HAP-1 (cell line): Measurements from ENCODE around the gene ENO4.

ENCODE experiments used
- DNase-seq, 2 experiments: peaks; one replicate each; pipeline ENCODE4 v3.0.0-alpha.2; 2016 to 2020; ENCODE audit warnings: low spot score in 2 of 2
- H3K27me3 ChIP-seq: fragments of 250-450 bp; sonication (Bioruptor Pico); 2 replicates; pipeline ENCODE4 v1.5.1; 2020; ENCODE audit warnings: low read depth, mild to moderate bottlenecking, moderate library complexity
- H3K36me3 ChIP-seq: fragments of 250-450 bp; sonication (Bioruptor Pico); replicated peaks from 2 replicates; pipeline ENCODE4 v1.5.1; 2020; ENCODE audit warnings: mild to moderate bottlenecking
- H3K4me1 ChIP-seq: fragments of 250-450 bp; sonication (Bioruptor Pico); 2 replicates; pipeline ENCODE4 v1.5.1; 2020; ENCODE audit warnings: mild to moderate bottlenecking
- H3K4me3 ChIP-seq: fragments of 250-450 bp; sonication (Bioruptor Pico); 2 replicates; pipeline ENCODE4 v1.5.1; 2020; ENCODE audit warnings: mild to moderate bottlenecking, moderate library complexity
- H3K9me3 ChIP-seq: fragments of 250-450 bp; sonication (Bioruptor Pico); 2 replicates; pipeline ENCODE4 v1.5.1; 2020; ENCODE audit warnings: mild to moderate bottlenecking, moderate library complexity
- in situ Hi-C: fragments of 300-500 bp; cut with MboI; formaldehyde crosslinking; loops from 3 replicates; pipeline ENCODE4 v1.14.3; 2020; ENCODE audit warnings: low sequenced_read_pairs, inconsistent platforms, mixed read lengths

ENO4 gene

DNA sequence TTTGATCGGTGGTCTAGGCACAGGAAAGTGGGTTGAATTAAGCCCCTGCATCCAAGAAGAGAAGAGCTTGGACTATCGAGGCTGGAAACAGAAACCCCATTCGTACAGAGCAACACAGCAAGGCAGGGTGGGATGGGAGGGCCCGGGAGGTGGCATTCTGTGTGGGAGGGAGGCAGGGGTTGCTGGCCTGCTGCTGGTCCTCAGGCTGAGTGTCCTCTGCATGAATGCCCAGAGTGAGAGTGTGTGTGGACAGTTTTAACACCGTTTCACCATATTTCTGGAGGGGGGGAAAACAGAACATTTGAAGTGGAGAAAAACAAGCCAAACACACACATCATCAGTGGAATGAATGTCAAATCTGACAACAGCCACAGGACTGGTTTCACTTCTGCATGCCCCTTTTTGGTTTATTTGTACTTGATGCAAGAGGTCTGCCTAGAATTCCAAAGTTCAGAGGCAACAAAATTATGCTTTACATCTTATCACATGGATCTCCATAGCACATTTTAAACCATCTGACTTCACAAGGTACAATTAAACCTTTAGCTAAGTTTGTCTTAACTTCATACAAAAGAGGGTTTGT, 11.1 kb upstream of the ENO4 start:
- Histone ChIP-seq H3K9me3 (no peaks in the 10 kb centered on the region), H3K4me3 (no peak overlapping the region), H3K4me1 (peaks cover 5% of the 10 kb centered on the region; the same call in 1 of the 2 replicates), H3K36me3 (no peaks in the 10 kb centered on the region), H3K27me3 (no peaks in the 10 kb centered on the region)
- in situ Hi-C loops: no loop called here
- no peak for DNase-seq

DNA sequence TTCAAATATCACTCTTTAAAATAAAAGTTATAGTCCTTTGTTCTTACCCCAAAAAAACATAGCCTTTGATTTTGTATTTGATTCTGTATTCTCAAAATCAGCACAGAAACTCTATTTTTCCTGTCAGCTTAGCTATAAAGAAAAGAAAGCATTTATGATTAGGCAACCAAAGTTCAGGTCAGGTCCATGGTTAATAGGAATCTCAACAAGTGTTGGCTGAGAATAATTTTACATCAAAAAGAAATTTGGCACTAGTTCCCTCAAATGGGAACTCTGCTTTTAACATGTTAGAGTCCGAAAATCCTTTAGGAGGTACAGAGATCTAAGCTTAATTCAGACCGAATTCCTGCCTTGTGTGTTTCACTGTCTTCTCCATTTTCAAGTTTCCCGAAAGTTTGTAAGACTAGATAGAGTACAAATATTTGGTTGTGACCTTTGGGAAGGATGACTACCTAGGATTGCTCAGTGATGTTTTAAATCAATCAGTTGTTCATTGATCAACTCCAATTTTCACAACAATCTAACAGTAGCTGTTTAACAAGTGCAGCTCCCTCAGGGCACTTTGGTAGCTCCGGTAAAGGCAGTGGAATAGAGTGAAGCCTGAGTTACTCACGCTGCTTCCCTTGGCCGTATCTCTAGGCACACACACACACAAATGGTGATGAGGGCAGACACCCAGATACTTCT, 8.8 kb upstream of the ENO4 start:
- peaks cover 5% of the 10 kb centered on the region; the same call in 1 of the 2 replicates for H3K4me1 ChIP-seq
- H3K36me3 ChIP-seq: no peaks in the 10 kb centered on the region
- no peaks in the 10 kb centered on the region for H3K27me3 ChIP-seq
- H3K9me3 ChIP-seq: no peaks in the 10 kb centered on the region
- no peak overlapping the region for H3K4me3 ChIP-seq
- DNase-seq: no peak
- in situ Hi-C loops: no loop called here

DNA sequence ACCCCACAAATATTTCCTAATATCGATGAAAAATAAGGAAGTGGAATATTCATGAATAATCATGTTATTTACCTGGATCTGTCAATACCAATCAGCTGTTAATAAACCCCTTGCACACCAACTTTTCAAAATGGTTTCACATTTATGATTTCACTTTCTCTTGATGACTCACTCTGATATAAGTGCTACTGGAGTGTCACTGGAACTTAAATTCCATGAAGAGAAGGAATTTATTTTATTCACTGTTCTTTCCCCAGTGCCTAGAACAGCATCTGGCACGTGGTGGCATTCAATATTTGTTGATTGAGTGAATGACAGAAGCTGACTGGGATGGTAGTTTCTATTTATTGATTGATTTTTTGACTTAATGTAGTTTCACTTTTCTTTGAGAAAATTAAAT, 3.5 kb upstream of the ENO4 start:
- in situ Hi-C loops: no loop called here
- no peaks in the 10 kb centered on the region for H3K4me1 ChIP-seq
- H3K27me3 ChIP-seq: no peaks in the 10 kb centered on the region
- no peak for DNase-seq
- no peaks in the 10 kb centered on the region for H3K36me3 ChIP-seq
- H3K4me3 ChIP-seq: no peak overlapping the region
- peaks cover 4% of the 10 kb centered on the region; the same call in 1 of the 2 replicates for H3K9me3 ChIP-seq

DNA sequence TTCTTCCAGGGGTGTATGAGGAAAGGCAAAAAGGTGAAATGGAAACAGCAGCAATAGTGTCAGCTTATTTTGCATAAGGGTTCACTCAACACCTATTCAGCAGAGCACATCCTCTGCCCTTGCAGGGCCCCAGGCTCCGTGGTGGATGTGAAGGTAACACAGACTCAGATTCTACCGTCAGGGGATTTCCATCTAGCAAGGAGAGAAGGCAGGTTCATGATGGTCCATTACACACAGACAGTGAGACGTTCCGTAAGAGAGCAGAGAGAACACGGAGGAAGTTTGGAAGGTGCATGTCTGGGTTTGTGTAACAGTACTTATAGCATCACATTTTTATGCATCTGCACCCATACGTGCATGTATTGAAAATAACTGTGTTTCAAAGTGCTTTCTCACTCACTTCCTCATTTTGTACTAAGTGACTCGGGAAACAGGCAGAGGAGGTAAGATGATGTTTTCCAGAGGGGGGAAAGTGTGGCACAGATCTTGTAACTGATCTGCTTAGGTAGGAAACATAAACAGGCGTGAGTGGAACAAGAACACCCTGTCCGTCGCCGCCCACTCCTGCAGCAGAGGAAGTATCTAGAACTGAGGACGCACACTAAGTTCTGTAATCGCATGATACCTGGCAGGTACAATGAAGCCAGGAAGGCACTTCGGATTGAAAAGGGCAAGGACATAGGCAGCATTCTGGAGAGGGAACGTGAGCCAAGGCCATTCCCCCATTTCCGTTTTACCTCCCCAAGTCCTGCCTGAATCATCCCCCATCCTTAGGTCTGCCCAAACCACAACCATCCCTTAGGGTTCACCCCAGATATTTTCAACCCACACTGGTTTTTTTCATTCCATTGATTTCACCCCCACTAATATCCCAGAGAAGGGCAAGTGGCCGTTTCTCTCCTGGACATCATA, 1.0 kb upstream of the ENO4 start:
- in situ Hi-C loops: no loop called here
- H3K4me1 ChIP-seq: no peaks in the 10 kb centered on the region
- DNase-seq: no peak
- no peaks in the 10 kb centered on the region for H3K36me3 ChIP-seq
- H3K4me3 ChIP-seq: no peak overlapping the region
- peaks cover 4% of the 10 kb centered on the region; the same call in 1 of the 2 replicates for H3K9me3 ChIP-seq
- no peaks in the 10 kb centered on the region for H3K27me3 ChIP-seq

DNA sequence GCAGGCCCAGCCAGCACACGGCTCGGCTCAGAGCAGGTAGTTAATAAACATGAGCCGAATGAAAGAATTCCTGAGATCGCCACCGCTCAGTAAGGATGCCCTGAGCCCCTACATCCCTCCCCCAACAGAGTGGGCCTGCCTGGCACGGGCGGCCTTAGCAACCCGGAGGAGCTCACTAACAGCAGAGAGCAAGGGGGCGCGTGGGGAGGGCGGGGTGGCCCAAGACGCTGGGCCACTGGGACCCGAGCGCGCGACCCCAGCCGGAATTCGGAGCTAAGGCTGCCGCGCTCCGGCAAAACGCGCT, 403 bp upstream of the ENO4 start:
- Histone ChIP-seq H3K27me3 (no peaks in the 10 kb centered on the region), H3K36me3 (no peaks in the 10 kb centered on the region), H3K4me3 (no peak overlapping the region), H3K9me3 (peaks cover 4% of the 10 kb centered on the region; the same call in 1 of the 2 replicates), H3K4me1 (no peaks in the 10 kb centered on the region)
- no peak for DNase-seq
- in situ Hi-C loops: no loop called here

DNA sequence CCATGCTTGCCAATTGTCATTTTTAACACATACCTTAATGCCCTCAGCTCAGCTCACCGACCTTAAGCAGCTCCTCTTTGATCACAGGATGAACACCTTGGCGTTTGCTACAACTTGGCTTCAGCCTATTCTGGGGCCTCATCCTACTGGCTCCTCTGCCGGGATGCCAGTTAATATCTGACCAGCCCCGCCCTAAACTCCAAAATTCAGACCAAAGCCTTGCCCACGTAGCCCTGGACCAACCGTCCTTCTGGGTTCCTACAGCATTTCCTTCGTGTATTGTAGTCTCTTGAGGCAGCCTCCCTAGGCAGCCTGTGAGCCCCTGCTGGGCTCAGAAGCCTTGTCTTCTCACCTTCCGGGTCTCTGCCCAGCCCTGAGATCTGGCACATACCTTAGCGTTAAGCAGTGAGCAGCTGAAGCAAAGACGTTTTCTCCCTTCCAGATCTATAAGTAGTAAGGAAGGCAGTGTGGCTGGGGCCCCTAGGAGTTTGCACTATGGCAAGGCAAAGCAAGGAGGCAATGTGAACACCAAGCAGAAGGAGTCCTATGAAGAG, 836 bp downstream of the ENO4 start:
- in situ Hi-C loops: no loop called here
- no peaks in the 10 kb centered on the region for H3K4me1 ChIP-seq
- no peaks in the 10 kb centered on the region for H3K27me3 ChIP-seq
- no peaks in the 10 kb centered on the region for H3K36me3 ChIP-seq
- peaks cover 4% of the 10 kb centered on the region; the same call in 1 of the 2 replicates for H3K9me3 ChIP-seq
- no peak for DNase-seq
- no peak overlapping the region for H3K4me3 ChIP-seq

DNA sequence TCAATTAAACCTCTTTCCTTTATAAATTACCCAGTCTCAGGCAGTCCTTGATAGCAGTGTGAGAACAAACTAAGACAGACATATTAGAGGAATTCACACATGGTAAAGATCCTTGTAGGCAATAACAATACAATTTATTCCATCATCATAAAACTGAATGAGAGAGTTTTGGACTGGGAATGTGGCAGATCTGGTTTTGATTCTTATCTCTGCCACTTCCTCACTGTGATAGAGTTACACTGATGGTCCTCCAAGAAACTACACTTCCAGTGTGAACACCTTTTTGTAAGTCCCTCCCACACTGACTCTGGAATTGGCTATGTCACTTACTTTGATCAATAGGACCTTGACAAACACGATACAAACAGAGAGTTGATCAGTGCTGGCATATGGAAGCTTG, 2.9 kb downstream of the ENO4 start:
- no peak for DNase-seq
- H3K36me3 ChIP-seq: no peaks in the 10 kb centered on the region

DNA sequence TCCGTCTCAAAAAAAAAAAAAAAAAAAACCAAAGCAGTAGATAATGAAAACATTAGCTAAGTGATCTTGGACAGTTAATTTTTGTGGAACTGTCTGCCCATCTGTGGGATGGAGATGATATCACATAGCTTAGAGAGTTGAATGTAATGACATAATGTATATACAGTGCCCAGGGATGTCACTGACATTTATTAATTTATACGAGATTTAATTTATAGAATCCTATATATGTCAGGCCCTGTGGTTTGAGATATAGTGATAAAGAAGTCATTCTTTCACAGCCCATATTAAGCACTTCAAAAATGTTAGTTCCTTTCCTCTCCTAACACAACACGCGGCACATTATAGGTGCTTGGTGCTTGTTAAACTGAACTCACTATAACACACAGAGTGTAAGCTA, 4.0 kb downstream of the ENO4 start:
- Histone ChIP-seq H3K36me3 (no peaks in the 10 kb centered on the region), H3K4me1 (no peaks in the 10 kb centered on the region), H3K4me3 (no peak overlapping the region), H3K9me3 (peaks cover 4% of the 10 kb centered on the region; the same call in 1 of the 2 replicates), H3K27me3 (no peaks in the 10 kb centered on the region)
- in situ Hi-C loops: no loop called here
- no peak for DNase-seq

More for the DNA sequence above, 2.9 kb downstream of the ENO4 start:
- in situ Hi-C loops: no loop called here
- H3K4me1 ChIP-seq: no peaks in the 10 kb centered on the region
- H3K27me3 ChIP-seq: no peaks in the 10 kb centered on the region
- no peak overlapping the region for H3K4me3 ChIP-seq
- peaks cover 4% of the 10 kb centered on the region; the same call in 1 of the 2 replicates for H3K9me3 ChIP-seq

DNA sequence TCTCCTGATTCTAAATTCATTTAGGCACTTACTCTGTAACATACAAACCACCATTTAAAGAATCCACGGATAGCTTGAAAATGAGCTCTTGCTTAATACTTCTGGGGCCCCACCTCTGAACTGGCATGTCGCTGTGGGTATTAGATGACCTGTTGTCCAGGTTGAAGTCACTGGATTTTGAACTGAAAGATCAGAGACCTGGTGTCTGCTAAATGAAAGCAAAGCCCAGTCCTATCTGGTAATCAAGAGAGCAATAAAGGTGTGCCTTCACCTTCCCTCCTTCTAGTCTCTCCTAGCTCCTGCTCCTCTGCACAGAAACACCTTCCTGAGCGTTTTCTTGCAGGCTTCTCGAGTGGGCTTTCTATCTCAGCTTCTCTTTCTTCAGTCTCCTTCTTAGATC, 4.4 kb downstream of the ENO4 start:
- Histone ChIP-seq H3K36me3 (no peaks in the 10 kb centered on the region), H3K4me1 (no peaks in the 10 kb centered on the region), H3K9me3 (peaks cover 4% of the 10 kb centered on the region; the same call in 1 of the 2 replicates), H3K27me3 (no peaks in the 10 kb centered on the region), H3K4me3 (no peak overlapping the region)
- in situ Hi-C loops: no loop called here
- DNase-seq: no peak

DNA sequence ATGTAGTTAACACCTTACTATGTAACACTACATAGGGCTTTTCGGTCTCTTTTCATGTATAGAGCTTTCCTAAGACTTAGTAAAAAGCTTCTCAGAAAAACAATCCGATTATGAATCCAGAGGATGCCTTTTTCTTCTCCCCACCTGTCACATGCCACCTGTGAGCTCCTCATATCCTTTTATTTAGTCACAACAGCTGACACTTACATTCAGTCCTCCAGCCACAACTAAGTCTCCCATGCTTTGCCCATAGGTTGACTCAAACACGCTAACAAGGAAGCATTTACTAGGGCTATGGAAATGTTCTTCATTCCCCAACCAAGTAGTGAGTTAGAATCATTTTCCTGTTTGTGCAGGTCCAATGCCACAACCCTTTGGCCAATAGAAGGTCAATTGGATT, 7.9 kb downstream of the ENO4 start:
- Histone ChIP-seq H3K9me3 (no peaks in the 10 kb centered on the region), H3K4me1 (no peaks in the 10 kb centered on the region), H3K27me3 (no peaks in the 10 kb centered on the region), H3K4me3 (no peak overlapping the region), H3K36me3 (no peaks in the 10 kb centered on the region)
- in situ Hi-C loops: no loop called here
- DNase-seq: no peak

DNA sequence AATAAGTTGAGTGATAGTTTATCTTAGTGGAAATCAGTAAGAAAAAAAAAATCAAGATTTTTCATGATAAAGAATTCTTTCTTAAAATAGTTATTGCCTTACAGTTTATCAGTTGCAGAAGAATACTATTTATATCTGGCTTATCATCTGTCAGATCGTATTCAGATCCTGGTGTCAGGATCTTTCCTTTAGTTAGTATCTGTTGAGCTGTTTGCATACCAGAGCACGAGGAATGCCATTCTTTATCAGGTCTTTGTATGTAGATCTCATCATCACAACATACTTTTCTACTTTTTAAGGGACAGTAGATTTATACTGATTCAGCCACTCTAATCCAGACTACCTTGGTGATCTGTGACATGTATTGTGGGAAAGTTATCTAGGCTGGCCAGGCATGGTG, 12.5 kb downstream of the ENO4 start:
- no peak overlapping the region for H3K4me3 ChIP-seq
- no peaks in the 10 kb centered on the region for H3K4me1 ChIP-seq
- H3K27me3 ChIP-seq: no peaks in the 10 kb centered on the region
- no peak for DNase-seq
- no peaks in the 10 kb centered on the region for H3K9me3 ChIP-seq
- in situ Hi-C loops: no loop called here
- H3K36me3 ChIP-seq: no peaks in the 10 kb centered on the region

DNA sequence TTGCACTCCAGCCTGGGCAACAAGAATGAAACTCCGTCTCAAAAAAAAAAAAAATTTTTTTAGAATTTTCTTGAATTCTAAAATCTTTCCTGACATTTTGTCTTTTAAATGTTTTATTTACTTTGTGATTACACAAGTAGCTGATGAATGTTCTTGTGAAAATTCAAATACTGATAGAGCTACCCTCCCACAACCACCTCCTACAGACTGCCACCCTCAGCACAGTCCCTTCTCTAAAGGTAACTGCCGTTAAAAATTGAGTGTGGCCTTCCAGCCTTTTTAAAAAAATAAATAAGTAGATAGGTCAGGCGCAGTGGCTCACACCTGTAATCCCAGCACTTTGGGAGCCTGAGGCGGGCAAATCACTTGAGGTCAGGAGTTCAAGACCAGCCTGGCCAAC, 15.1 kb downstream of the ENO4 start:
- no peak overlapping the region for H3K4me3 ChIP-seq
- H3K27me3 ChIP-seq: no peaks in the 10 kb centered on the region
- no peaks in the 10 kb centered on the region for H3K9me3 ChIP-seq
- DNase-seq: no peak
- in situ Hi-C loops: no loop called here
- H3K4me1 ChIP-seq: no peaks in the 10 kb centered on the region
- no peaks in the 10 kb centered on the region for H3K36me3 ChIP-seq

DNA sequence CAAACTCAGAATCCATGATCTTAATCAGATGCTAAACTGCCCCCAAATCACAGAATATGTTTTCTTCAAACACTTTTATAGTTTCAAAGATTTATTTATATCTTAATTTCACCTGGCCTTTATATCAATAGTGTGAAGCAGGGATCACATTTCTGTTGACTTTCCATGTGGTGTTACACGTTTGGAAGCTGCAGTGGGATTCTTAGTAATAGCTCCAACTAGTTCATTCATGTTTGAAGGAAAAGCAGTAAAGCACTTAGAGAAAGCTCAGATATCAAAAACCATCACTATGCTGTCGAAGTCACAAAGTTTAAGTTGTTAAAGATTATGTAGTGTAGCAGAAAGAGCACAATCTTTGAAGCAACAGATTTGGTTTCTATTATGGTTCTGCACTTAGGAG, 16.8 kb downstream of the ENO4 start:
- Histone ChIP-seq H3K4me1 (no peaks in the 10 kb centered on the region), H3K4me3 (no peak overlapping the region), H3K9me3 (no peaks in the 10 kb centered on the region), H3K36me3 (no peaks in the 10 kb centered on the region), H3K27me3 (no peaks in the 10 kb centered on the region)
- no peak for DNase-seq
- in situ Hi-C loops: no loop called here
